ENCODE measurements around the gene EXOC3. TPM values are rescaled to one million over a fixed set of nuclear protein-coding genes. Genes with fewer than 3 reads are reported as not detected.

Gene EXOC3
- total RNA-seq, 1 experiment from 2014 or later, result 52.4 TPM

DNA sequence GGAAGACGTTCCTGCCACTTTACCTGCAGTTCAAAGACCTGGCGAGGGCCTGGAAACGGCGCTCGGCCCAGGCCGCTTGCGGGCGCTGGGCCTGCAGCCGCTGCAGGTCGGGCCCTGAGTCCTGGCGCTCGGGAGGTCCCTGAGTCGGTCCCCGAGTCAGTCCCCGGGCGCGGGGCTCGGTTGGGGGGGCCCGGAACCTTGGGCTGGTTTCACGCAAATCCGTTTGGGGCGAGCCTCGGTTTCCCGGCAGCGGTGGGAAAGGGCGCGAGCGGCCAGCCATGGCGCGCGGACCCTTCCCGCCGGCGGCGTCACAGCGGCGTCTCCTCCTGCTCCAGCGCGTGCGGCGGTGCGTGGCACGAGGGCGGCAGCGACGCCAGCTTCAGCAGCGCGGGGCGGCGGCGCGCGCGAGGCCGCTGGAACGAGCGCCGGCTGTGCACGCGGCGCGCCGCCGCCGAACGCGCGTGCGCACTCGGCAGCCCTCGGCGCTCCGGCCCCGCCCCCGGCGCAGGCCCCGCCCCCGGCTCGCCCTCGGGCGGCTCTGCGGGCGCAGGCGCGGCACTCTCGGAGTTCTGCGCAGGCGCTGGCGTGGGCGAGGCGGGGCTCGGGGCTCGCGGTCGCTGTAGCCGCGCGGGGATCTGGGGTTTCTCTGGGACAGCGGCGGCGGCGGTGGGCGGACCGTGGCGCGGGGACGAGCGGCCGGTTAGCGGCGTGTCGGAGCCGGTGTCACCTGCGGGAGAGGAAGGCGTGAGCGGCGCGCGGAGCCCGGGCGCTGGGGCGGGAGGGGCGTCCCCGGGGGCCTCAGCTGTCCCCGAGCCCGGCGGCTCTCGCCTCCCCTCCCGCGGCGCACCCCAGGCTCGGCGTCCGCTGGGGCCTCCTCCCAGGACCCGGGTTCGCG lies 29.9 kb downstream of the EXOC3 start:
- DNase-seq (ENCODE audit: low read depth, low spot score) (peak; percentile 54), ATAC-seq (peak; percentile 81)
- ChIA-PET POLR2A (no interaction called here), RAD21 (ENCODE audit: low non-redundant PET in 1 of 2, low total read pairs in 2 of 2, uncharacterized antibody in 2 of 2, unreplicated experiment in 2 of 2) (no interaction called here), CTCF (interaction anchor here (1.9 to 2.8 kb wide), 2 partner anchors 27 to 156 kb away, joined by 9 to 11 read pairs; no protein-coding TSS in a partner anchor)
- Histone ChIP-seq H3K27ac (ENCODE audit: low read depth, low read length) (peak overlapping the region; percentile 85), H3K79me2 (ENCODE audit: insufficient read depth, low read length) (peaks cover 22% of the 10 kb centered on the region), H3K4me3 (replicated peaks in 1 of 2; ENCODE audit: low read depth in 1 of 2, low read length in 2 of 2) (peak overlapping the region; percentile 77 to 82), H3K9ac (ENCODE audit: low read length) (peak overlapping the region; percentile 89), H3K36me3 (ENCODE audit: control insufficient read depth in 1 of 2, insufficient read depth in 2 of 2, low read length in 2 of 2) (peaks cover 3 to 5% of the 10 kb centered on the region in 2 experiments; a peak in 1 of 4 replicates), H3K4me1 (ENCODE audit: control insufficient read depth in 1 of 2, insufficient read depth in 2 of 2, low read length in 2 of 2) (peaks cover 5 to 16% of the 10 kb centered on the region in 2 experiments; a peak in 3 of 4 replicates), H4K20me1 (ENCODE audit: insufficient read depth) (peaks cover 3% of the 10 kb centered on the region; the same call in 1 of the 2 replicates), H3K9me3 (ENCODE audit: control insufficient read depth in 1 of 2, insufficient read depth in 1 of 2, low read depth in 1 of 2, low read length in 2 of 2) (no peaks in the 10 kb centered on the region), H3K27me3 (ENCODE audit: insufficient read depth, low read length) (no peaks in the 10 kb centered on the region), H3K9me2 (ENCODE audit: insufficient read depth) (no peaks in the 10 kb centered on the region), H3K4me2 (ENCODE audit: low read length) (peak overlapping the region; percentile 94), H2AFZ (ENCODE audit: low read depth, low read length, poor library complexity, severe bottlenecking) (no peak overlapping the region)
- intact Hi-C loops (cut with micrococcal nuclease), result no loop called here
- no TSS peak for BruUV-seq (replicated peaks)
- TF ChIP-seq EZH2 (IDR thresholded peaks at IDR 0.05) (no peak), ATF3 (IDR thresholded peaks at IDR 0.05) (no peak), YY1 (IDR thresholded peaks at IDR 0.05; ENCODE audit: extremely low read depth, insufficient replicate concordance, low read depth, low read length) (peak; percentile 18), CEBPB (IDR thresholded peaks at IDR 0.05; ENCODE audit: low read depth) (no peak), EGR1 (IDR thresholded peaks at IDR 0.05; ENCODE audit: low read depth) (peak; percentile 83), SRF (IDR thresholded peaks at IDR 0.05; ENCODE audit: low read depth) (no peak), CTCF (IDR thresholded peaks at IDR 0.05 in 2 of 3, conservative IDR thresholded peaks at IDR 0.05 in 1 of 3; ENCODE audit: borderline replicate concordance in 1 of 3, insufficient read depth in 1 of 3, low read depth in 2 of 3, low read length in 2 of 3) (no peak), ELF1 (IDR thresholded peaks at IDR 0.05; ENCODE audit: borderline replicate concordance, low read depth) (no peak), SP1 (IDR thresholded peaks at IDR 0.05; ENCODE audit: low read depth) (no peak), ZFX (IDR thresholded peaks at IDR 0.05) (peak; percentile 92), FOSL1 (IDR thresholded peaks at IDR 0.05; ENCODE audit: low read depth) (no peak), REST (IDR thresholded peaks at IDR 0.05; ENCODE audit: low read depth) (no peak), SIN3A (IDR thresholded peaks at IDR 0.05; ENCODE audit: low read depth) (no peak; the same call in 1 of the 2 replicates), EZH2phosphoT487 (IDR thresholded peaks at IDR 0.05; ENCODE audit: borderline replicate concordance) (no peak), POLR2AphosphoS5 (IDR thresholded peaks at IDR 0.05; ENCODE audit: low read depth, low read length) (peak; percentile 96), JUND (IDR thresholded peaks at IDR 0.05) (no peak), POLR2A (IDR thresholded peaks at IDR 0.05; ENCODE audit: borderline replicate concordance, extremely low read depth, insufficient read depth, insufficient read length) (peak; percentile 86)
- TF ChIP-seq, protein P1, sequence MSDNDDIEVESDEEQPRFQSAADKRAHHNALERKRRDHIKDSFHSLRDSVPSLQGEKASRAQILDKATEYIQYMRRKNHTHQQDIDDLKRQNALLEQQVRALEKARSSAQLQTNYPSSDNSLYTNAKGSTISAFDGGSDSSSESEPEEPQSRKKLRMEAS (IDR thresholded peaks at IDR 0.05), result peak; percentile 99
- TF ChIP-seq, protein P2, sequence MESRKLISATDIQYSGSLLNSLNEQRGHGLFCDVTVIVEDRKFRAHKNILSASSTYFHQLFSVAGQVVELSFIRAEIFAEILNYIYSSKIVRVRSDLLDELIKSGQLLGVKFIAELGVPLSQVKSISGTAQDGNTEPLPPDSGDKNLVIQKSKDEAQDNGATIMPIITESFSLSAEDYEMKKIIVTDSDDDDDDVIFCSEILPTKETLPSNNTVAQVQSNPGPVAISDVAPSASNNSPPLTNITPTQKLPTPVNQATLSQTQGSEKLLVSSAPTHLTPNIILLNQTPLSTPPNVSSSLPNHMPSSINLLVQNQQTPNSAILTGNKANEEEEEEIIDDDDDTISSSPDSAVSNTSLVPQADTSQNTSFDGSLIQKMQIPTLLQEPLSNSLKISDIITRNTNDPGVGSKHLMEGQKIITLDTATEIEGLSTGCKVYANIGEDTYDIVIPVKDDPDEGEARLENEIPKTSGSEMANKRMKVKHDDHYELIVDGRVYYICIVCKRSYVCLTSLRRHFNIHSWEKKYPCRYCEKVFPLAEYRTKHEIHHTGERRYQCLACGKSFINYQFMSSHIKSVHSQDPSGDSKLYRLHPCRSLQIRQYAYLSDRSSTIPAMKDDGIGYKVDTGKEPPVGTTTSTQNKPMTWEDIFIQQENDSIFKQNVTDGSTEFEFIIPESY (IDR thresholded peaks at IDR 0.05; ENCODE audit: extremely low read depth, insufficient replicate concordance, low read length), result no peak
